Chondrocyte (in vitro differentiated cells): Measurements from ENCODE around the gene TYW5. TPM values are rescaled to one million over a fixed set of nuclear protein-coding genes. Genes with fewer than 3 reads are reported as not detected.

Experiments used
- DNase-seq: peaks from one replicate; pipeline ENCODE4 v3.0.0; 2021; ENCODE audit warnings: mixed read lengths, low spot score
- H3K27ac Mint-ChIP-seq: one replicate; pipeline ENCODE4 v1.8.0; 2021; ENCODE audit warnings: mild to moderate bottlenecking, moderate library complexity, mixed read lengths; ENCODE audit not compliant: unreplicated experiment
- H3K27me3 Mint-ChIP-seq: 2 replicates; pipeline ENCODE4 v1.8.0; 2021; ENCODE audit warnings: low read depth, mixed read lengths
- H3K36me3 Mint-ChIP-seq: 2 replicates; pipeline ENCODE4 v1.8.0; 2021; ENCODE audit warnings: low read depth, mixed read lengths
- H3K4me1 Mint-ChIP-seq: 2 replicates; pipeline ENCODE4 v1.8.0; 2021; ENCODE audit warnings: low read depth, mild to moderate bottlenecking, mixed read lengths
- H3K4me3 Mint-ChIP-seq: one replicate; pipeline ENCODE4 v1.8.0; 2021; ENCODE audit warnings: mild to moderate bottlenecking, moderate library complexity, mixed read lengths; ENCODE audit not compliant: unreplicated experiment
- H3K9me3 Mint-ChIP-seq: 2 replicates; pipeline ENCODE4 v1.8.0; 2021; ENCODE audit warnings: low read depth, mixed read lengths
- CTCF ChIP-seq: fragments of 200-600 bp; sonication (generic); IDR thresholded peaks from 2 replicates; pipeline ENCODE4 v1.5.0; 2021; ENCODE audit warnings: antibody characterized with exemption, mild to moderate bottlenecking, moderate library complexity
- total RNA-seq: library from RNA; stranded (reverse); gene quantifications from 3 replicates; pipeline ENCODE4 v1.2.1, GENCODE V29; 2021

TYW5 gene
- total RNA-seq, 1 donor from 2014 or later: 6.0 TPM

- Mint-ChIP-seq H3K4me1 (peaks cover under 1% of the 10 kb centered on the region), H3K4me3 (no peak overlapping the region), H3K27ac (no peak overlapping the region), H3K27me3 (no peaks in the 10 kb centered on the region), H3K9me3 (no peaks in the 10 kb centered on the region), H3K36me3 (peaks cover 16% of the 10 kb centered on the region)
- no peak for DNase-seq
- TF ChIP-seq CTCF: peak; percentile 80
Measured at GRCh38 chr2:199940373-199940772, 14.9 kb downstream of the TYW5 start.

GRCh38 chr2:199936554-199936953 is 18.7 kb downstream of the TYW5 start:
- TF ChIP-seq CTCF: no peak
- DNase-seq: no peak
- Mint-ChIP-seq H3K36me3 (peaks cover 20% of the 10 kb centered on the region), H3K4me3 (no peak overlapping the region), H3K9me3 (no peaks in the 10 kb centered on the region), H3K27ac (no peak overlapping the region), H3K4me1 (peaks cover 4% of the 10 kb centered on the region), H3K27me3 (no peaks in the 10 kb centered on the region)

- Mint-ChIP-seq H3K4me3 (no peak overlapping the region), H3K4me1 (peaks cover 4% of the 10 kb centered on the region), H3K27ac (no peak overlapping the region), H3K27me3 (no peaks in the 10 kb centered on the region), H3K36me3 (peaks cover 14% of the 10 kb centered on the region), H3K9me3 (no peaks in the 10 kb centered on the region)
- TF ChIP-seq CTCF: no peak
- DNase-seq: no peak
Measured at GRCh38 chr2:199933466-199933865, 21.8 kb downstream of the TYW5 start.

GRCh38 chr2:199932312-199932855 is 22.9 kb downstream of the TYW5 start:
- peaks cover 6% of the 10 kb centered on the region for H3K4me1 Mint-ChIP-seq
- H3K36me3 Mint-ChIP-seq: peaks cover 11% of the 10 kb centered on the region
- H3K4me3 Mint-ChIP-seq: no peak overlapping the region
- H3K9me3 Mint-ChIP-seq: no peaks in the 10 kb centered on the region
- no peak for TF ChIP-seq CTCF
- no peak overlapping the region for H3K27ac Mint-ChIP-seq
- no peaks in the 10 kb centered on the region for H3K27me3 Mint-ChIP-seq
- DNase-seq: no peak

- DNase-seq: no peak
- peaks cover 19% of the 10 kb centered on the region for H3K4me1 Mint-ChIP-seq
- no peak overlapping the region for H3K27ac Mint-ChIP-seq
- H3K4me3 Mint-ChIP-seq: no peak overlapping the region
- no peaks in the 10 kb centered on the region for H3K27me3 Mint-ChIP-seq
- peaks cover 10% of the 10 kb centered on the region for H3K36me3 Mint-ChIP-seq
- no peak for TF ChIP-seq CTCF
- H3K9me3 Mint-ChIP-seq: no peaks in the 10 kb centered on the region
Measured at GRCh38 chr2:199929262-199929661, 26.0 kb downstream of the TYW5 start.
